KOPT-K1 (cell line): ENCODE data around the gene RAB9A.
A peak's percentile ranks its signal among the peaks of the same experiment; 100 is the strongest.
"Not testable (repeated sequence)": the region's sequence is repeated elsewhere in the genome, so short reads cannot be mapped to it uniquely, and the experiment has no call there.

ENCODE experiments used
- H3K27ac ChIP-seq: fragments of 200-600 bp; sonication (generic); 2 replicates; pipeline ENCODE4 v1.5.1; 2016; ENCODE audit warnings: antibody characterized with exemption, mild to moderate bottlenecking, low read depth, low read length; ENCODE audit not compliant: poor library complexity, severe bottlenecking
- H3K36me3 ChIP-seq: fragments of 200-600 bp; sonication (generic); 2 replicates; pipeline ENCODE4 v1.5.1; 2017; ENCODE audit warnings: antibody characterized with exemption, mild to moderate bottlenecking, low read length, moderate library complexity; ENCODE audit not compliant: insufficient read depth
- H3K9me3 ChIP-seq: fragments of 200-600 bp; sonication (generic); 2 replicates; pipeline ENCODE4 v1.5.1; 2017; ENCODE audit warnings: antibody characterized with exemption, low read length, mild to moderate bottlenecking; ENCODE audit not compliant: insufficient read depth, poor library complexity, severe bottlenecking

RAB9A gene

GRCh38 chrX:13659063-13659462 lies 29.9 kb upstream of the RAB9A start:
- no peaks in the 10 kb centered on the region for H3K9me3 ChIP-seq
- peak overlapping the region; percentile 14 for H3K27ac ChIP-seq
- peaks cover 21% of the 10 kb centered on the region for H3K36me3 ChIP-seq

- H3K9me3 ChIP-seq = no peaks in the 10 kb centered on the region
- no peak overlapping the region for H3K27ac ChIP-seq
- peaks cover 26% of the 10 kb centered on the region for H3K36me3 ChIP-seq
Observed at GRCh38 chrX:13661735-13662288, 27.1 kb upstream of the RAB9A start.

GRCh38 chrX:13662355-13662791 lies 26.6 kb upstream of the RAB9A start:
- Histone ChIP-seq H3K9me3 (no peaks in the 10 kb centered on the region), H3K27ac (no peak overlapping the region)

GRCh38 chrX:13664020-13664419 lies 24.9 kb upstream of the RAB9A start:
- Histone ChIP-seq H3K36me3 (peaks cover 26% of the 10 kb centered on the region), H3K9me3 (no peaks in the 10 kb centered on the region), H3K27ac (no peak overlapping the region)

More at GRCh38 chrX:13662355-13662791, 26.6 kb upstream of the RAB9A start:
- peaks cover 26% of the 10 kb centered on the region for H3K36me3 ChIP-seq

GRCh38 chrX:13666836-13667235 lies 22.1 kb upstream of the RAB9A start:
- H3K36me3 ChIP-seq = peaks cover 23% of the 10 kb centered on the region
- H3K9me3 ChIP-seq = no peaks in the 10 kb centered on the region
- H3K27ac ChIP-seq = no peak overlapping the region

GRCh38 chrX:13667919-13668318 lies 21.0 kb upstream of the RAB9A start:
- Histone ChIP-seq H3K36me3 (peaks cover 16% of the 10 kb centered on the region), H3K27ac (no peak overlapping the region), H3K9me3 (no peaks in the 10 kb centered on the region)

- Histone ChIP-seq H3K27ac (no peak overlapping the region), H3K9me3 (no peaks in the 10 kb centered on the region), H3K36me3 (peaks cover 3% of the 10 kb centered on the region; the same call in 1 of the 2 replicates)
Observed at GRCh38 chrX:13669246-13669737, 19.6 kb upstream of the RAB9A start.

- H3K36me3 ChIP-seq, H3K27ac ChIP-seq, H3K9me3 ChIP-seq: not testable (repeated sequence)
Observed at GRCh38 chrX:13669755-13670154, 19.2 kb upstream of the RAB9A start.

- H3K36me3 ChIP-seq = no peaks in the 10 kb centered on the region
- H3K27ac ChIP-seq = no peak overlapping the region
- no peaks in the 10 kb centered on the region for H3K9me3 ChIP-seq
Observed at GRCh38 chrX:13670197-13670596, 18.7 kb upstream of the RAB9A start.

GRCh38 chrX:13673016-13673415 lies 15.9 kb upstream of the RAB9A start:
- Histone ChIP-seq H3K27ac (no peak overlapping the region), H3K36me3 (no peaks in the 10 kb centered on the region), H3K9me3 (no peaks in the 10 kb centered on the region)

GRCh38 chrX:13676885-13677284 lies 12.0 kb upstream of the RAB9A start:
- Histone ChIP-seq H3K36me3 (no peaks in the 10 kb centered on the region), H3K9me3 (no peaks in the 10 kb centered on the region), H3K27ac (no peak overlapping the region)

GRCh38 chrX:13679700-13680099 lies 9.2 kb upstream of the RAB9A start:
- H3K27ac ChIP-seq, H3K9me3 ChIP-seq, H3K36me3 ChIP-seq: not testable (repeated sequence)

GRCh38 chrX:13681595-13681994 lies 7.3 kb upstream of the RAB9A start:
- Histone ChIP-seq H3K9me3 (no peaks in the 10 kb centered on the region), H3K27ac (no peak overlapping the region), H3K36me3 (no peaks in the 10 kb centered on the region)

GRCh38 chrX:13684361-13684760 lies 4.6 kb upstream of the RAB9A start:
- Histone ChIP-seq H3K9me3 (no peaks in the 10 kb centered on the region), H3K27ac (no peak overlapping the region), H3K36me3 (no peaks in the 10 kb centered on the region)

- no peak overlapping the region for H3K27ac ChIP-seq
- no peaks in the 10 kb centered on the region for H3K9me3 ChIP-seq
- no peaks in the 10 kb centered on the region for H3K36me3 ChIP-seq
Observed at GRCh38 chrX:13685126-13685763, 3.7 kb upstream of the RAB9A start.

GRCh38 chrX:13687203-13687602 lies 1.7 kb upstream of the RAB9A start:
- no peak overlapping the region for H3K27ac ChIP-seq
- H3K9me3 ChIP-seq = no peaks in the 10 kb centered on the region
- no peaks in the 10 kb centered on the region for H3K36me3 ChIP-seq
